A673 (cell line): ENCODE data around the gene UNC13C. TPM values are rescaled to one million over a fixed set of nuclear protein-coding genes. Genes with fewer than 3 reads are reported as not detected.

Source experiments
- BruUV-seq: library from RNA; stranded (reverse); fragments of 400-500 nt; replicated peaks from 2 replicates; lab custom pipeline; 2021; lab: Mats Ljungman, UMichigan
- CTCF ChIA-PET: fragments of 300-600 bp; sonication (Branson Sonifier 250); formaldehyde crosslinking; loops from one replicate; lab custom pipeline; 2022; ENCODE audit warnings: antibody characterized with exemption; lab: Charles Lee
- POLR2A ChIA-PET: fragments of 300-600 bp; sonication (Branson Sonifier 250); formaldehyde crosslinking; loops from one replicate; lab custom pipeline; 2022; ENCODE audit warnings: antibody characterized with exemption; ENCODE audit not compliant: low non-redundant PET; lab: Charles Lee
- DNase-seq: peaks from one replicate; pipeline ENCODE4 v3.0.0-alpha.2; 2015; ENCODE audit warnings: low spot score
- H3K27ac ChIP-seq: fragments of 200-600 bp; sonication (generic); 2 replicates; pipeline ENCODE4 v1.5.1; 2016; ENCODE audit warnings: mixed run types, low read depth, mild to moderate bottlenecking, mixed read lengths, antibody characterized with exemption, low read length; ENCODE audit not compliant: poor library complexity, severe bottlenecking
- H3K27me3 ChIP-seq: fragments of 200-600 bp; sonication (generic); replicated peaks from 2 replicates; pipeline ENCODE4 v1.6.1; 2017; ENCODE audit warnings: mixed run types, low read depth, mild to moderate bottlenecking, mixed read lengths, antibody characterized with exemption, low read length; ENCODE audit not compliant: insufficient read depth, poor library complexity
- H3K36me3 ChIP-seq: fragments of 200-600 bp; sonication (generic); 2 replicates; pipeline ENCODE4 v1.6.1; 2016; ENCODE audit warnings: mixed run types, mild to moderate bottlenecking, mixed read lengths, antibody characterized with exemption, low read length; ENCODE audit not compliant: insufficient read depth, poor library complexity, severe bottlenecking
- H3K4me1 ChIP-seq: fragments of 200-600 bp; sonication (generic); 2 replicates; pipeline ENCODE4 v1.6.1; 2017; ENCODE audit warnings: mixed run types, mild to moderate bottlenecking, mixed read lengths, antibody characterized with exemption, low read length; ENCODE audit not compliant: insufficient read depth, poor library complexity, severe bottlenecking
- H3K4me3 ChIP-seq: fragments of 200-600 bp; sonication (generic); 2 replicates; pipeline ENCODE4 v1.5.1; 2016; ENCODE audit warnings: low read depth, mixed run types, mild to moderate bottlenecking, mixed read lengths, low read length; ENCODE audit not compliant: poor library complexity, severe bottlenecking
- H3K9me3 ChIP-seq: fragments of 200-600 bp; sonication (generic); 2 replicates; pipeline ENCODE4 v1.6.1; 2016; ENCODE audit warnings: mixed run types, low read depth, mild to moderate bottlenecking, mixed read lengths, antibody characterized with exemption, low read length; ENCODE audit not compliant: poor library complexity, severe bottlenecking
- CTCF ChIP-seq: fragments of 300-800, 200-600 bp; sonication (generic); conservative IDR thresholded peaks from 2 replicates; pipeline ENCODE4 v1.5.1; 2017; ENCODE audit warnings: low read depth, mild to moderate bottlenecking, antibody characterized with exemption, low read length, moderate library complexity, mixed read lengths
- EZH2 ChIP-seq: fragments of 200-600 bp; sonication (generic); IDR thresholded peaks from 2 replicates; pipeline ENCODE4 v1.6.1; 2017; ENCODE audit warnings: borderline replicate concordance, low read depth, mild to moderate bottlenecking, mixed read lengths, antibody characterized with exemption, low read length; ENCODE audit not compliant: poor library complexity, severe bottlenecking
- intact Hi-C: fragments of 100-400 bp; cut with micrococcal nuclease; formaldehyde crosslinking; loops from one replicate; pipeline ENCODE4 v1.10.0; 2022; ENCODE audit not compliant: unreplicated experiment
- total RNA-seq: library from RNA; stranded (reverse); gene quantifications from 2 replicates; pipeline ENCODE4 v1.2.3, GENCODE V29; 2021

UNC13C gene
- total RNA-seq, 1 experiment from 2014 or later = not detected

- no TSS peak for BruUV-seq
- no peak for DNase-seq
Measured at GRCh38 chr15:54026891-54027290, 48.6 kb downstream of the UNC13C start.

GRCh38 chr15:54029081-54029480, 50.8 kb downstream of the UNC13C start:
- peaks cover 14% of the 10 kb centered on the region for H3K9me3 ChIP-seq
- no peak overlapping the region for H3K4me3 ChIP-seq
- intact Hi-C loops = no loop called here
- DNase-seq = no peak
- H3K27me3 ChIP-seq = no peaks in the 10 kb centered on the region
- TF ChIP-seq CTCF (no peak), EZH2 (no peak)
- POLR2A ChIA-PET = no interaction called here
- no peaks in the 10 kb centered on the region for H3K4me1 ChIP-seq
- CTCF ChIA-PET = no interaction called here
- H3K27ac ChIP-seq = no peak overlapping the region
- no TSS peak for BruUV-seq
- H3K36me3 ChIP-seq = no peaks in the 10 kb centered on the region

More at GRCh38 chr15:54026891-54027290, 48.6 kb downstream of the UNC13C start:
- Histone ChIP-seq H3K9me3 (peaks cover 18% of the 10 kb centered on the region), H3K27ac (no peak overlapping the region), H3K36me3 (no peaks in the 10 kb centered on the region), H3K27me3 (no peaks in the 10 kb centered on the region), H3K4me1 (no peaks in the 10 kb centered on the region), H3K4me3 (no peak overlapping the region)
- TF ChIP-seq EZH2 = no peak
- no peak for TF ChIP-seq CTCF
- intact Hi-C loops = no loop called here
- ChIA-PET POLR2A (no interaction called here), CTCF (no interaction called here)

- no peak for TF ChIP-seq CTCF
- TF ChIP-seq EZH2 = no peak
- Histone ChIP-seq H3K4me3 (no peak overlapping the region), H3K9me3 (peaks cover 8% of the 10 kb centered on the region), H3K4me1 (no peaks in the 10 kb centered on the region), H3K36me3 (no peaks in the 10 kb centered on the region), H3K27ac (no peak overlapping the region), H3K27me3 (no peaks in the 10 kb centered on the region)
- intact Hi-C loops = no loop called here
- DNase-seq = no peak
- CTCF ChIA-PET = no interaction called here
- BruUV-seq = no TSS peak
- POLR2A ChIA-PET = no interaction called here
Measured at GRCh38 chr15:54032066-54032465, 53.8 kb downstream of the UNC13C start.
